Endothelial cell of umbilical vein (primary cell): ENCODE results near the gene TPO. TPM values are rescaled to one million over a fixed set of nuclear protein-coding genes. Genes with fewer than 3 reads are reported as not detected.

ENCODE experiments used
- BruUV-seq: library from RNA; stranded (reverse); fragments of 400-500 nt; replicated peaks from 2 replicates; lab custom pipeline; 2021; lab: Mats Ljungman, UMichigan
- CTCF ChIA-PET: fragments of 300-600, 350-600 bp; sonication (Branson Sonifier 250); formaldehyde crosslinking; loops from one replicate; lab custom pipeline; 2021; ENCODE audit warnings: antibody characterized with exemption, inconsistent platforms; lab: Charles Lee
- POLR2A ChIA-PET: fragments of 300-600, 350-600 bp; sonication (Branson Sonifier 250); formaldehyde crosslinking; loops from one replicate; lab custom pipeline; 2021; ENCODE audit warnings: antibody characterized with exemption, inconsistent platforms; lab: Charles Lee
- DNase-seq: peaks from one replicate; pipeline ENCODE4 v3.0.0-alpha.2; 2011; ENCODE audit warnings: low read depth, low spot score
- FAIRE-seq: peaks from 2 replicates; lab custom pipeline; 2011; peaks lifted over from hg19 to GRCh38; lab: Jason Lieb, UNC
- H2AFZ ChIP-seq: 2 replicates; pipeline ENCODE4 v1.6.0; 2012; ENCODE audit warnings: low read depth, low read length, control low read depth, inconsistent platforms
- H3K27ac ChIP-seq: 2 replicates; pipeline ENCODE4 v1.5.1; 2011; ENCODE audit warnings: low read depth, mild to moderate bottlenecking, control low read depth, low read length, moderate library complexity; ENCODE audit not compliant: insufficient read depth
- H3K27me3 ChIP-seq, 2 experiments: 2 replicates each; pipeline versions ENCODE4 v1.6.0 to v1.6.1; 2011; ENCODE audit warnings: low read length in 2 of 2, mixed read lengths in 1 of 2; ENCODE audit not compliant: control insufficient read depth in 2 of 2, insufficient read depth in 2 of 2
- H3K36me3 ChIP-seq, 2 experiments: 2 replicates in 1 of 2; 3 replicates in 1 of 2; pipeline ENCODE4 v1.5.1; 2011; ENCODE audit warnings: low read length in 2 of 2, mild to moderate bottlenecking in 1 of 2, moderate library complexity in 1 of 2; ENCODE audit not compliant: control insufficient read depth in 2 of 2, insufficient read depth in 2 of 2; ENCODE audit errors: extremely low read depth in 1 of 2
- H3K4me1 ChIP-seq: 3 replicates; pipeline ENCODE4 v1.5.1; 2011; ENCODE audit warnings: mild to moderate bottlenecking, low read length; ENCODE audit not compliant: control insufficient read depth, insufficient read depth; ENCODE audit errors: extremely low read depth
- H3K4me2 ChIP-seq: 2 replicates; pipeline ENCODE4 v1.6.1; 2011; ENCODE audit warnings: low read length, control low read depth, mixed read lengths; ENCODE audit not compliant: insufficient read depth
- H3K4me3 ChIP-seq, 3 experiments: fragments of 200-600 bp in 1 of 3; sonication (generic), shearing (Covaris generic) in 1 of 3; replicated peaks in 1 of 3; 2 replicates each; pipeline ENCODE4 v1.5.1; 2011 to 2016; ENCODE audit warnings: control low read depth in 3 of 3, low read length in 3 of 3, mild to moderate bottlenecking in 2 of 3, inconsistent platforms in 1 of 3, low read depth in 1 of 3, moderate library complexity in 1 of 3; ENCODE audit not compliant: insufficient read depth in 1 of 3
- H3K79me2 ChIP-seq: 2 replicates; pipeline ENCODE4 v1.6.0; 2012; ENCODE audit warnings: low read length, inconsistent platforms; ENCODE audit not compliant: control insufficient read depth, insufficient read depth
- H3K9ac ChIP-seq: replicated peaks from 2 replicates; pipeline ENCODE3; 2011; ENCODE audit warnings: low read length, control low read depth; ENCODE audit not compliant: insufficient read depth; ENCODE audit errors: extremely low read depth
- H3K9me1 ChIP-seq: replicated peaks from 3 replicates; pipeline ENCODE4 v1.6.0; 2011; ENCODE audit warnings: mild to moderate bottlenecking, low read length; ENCODE audit not compliant: control insufficient read depth, insufficient read depth; ENCODE audit errors: extremely low read depth
- H3K9me3 ChIP-seq: replicated peaks from 2 replicates; pipeline ENCODE4 v1.5.1; 2012; ENCODE audit warnings: low read length, inconsistent platforms; ENCODE audit not compliant: control insufficient read depth, insufficient read depth
- H4K20me1 ChIP-seq: replicated peaks from 2 replicates; pipeline ENCODE3; 2011; ENCODE audit warnings: mild to moderate bottlenecking, low read length; ENCODE audit not compliant: control insufficient read depth, insufficient read depth; ENCODE audit errors: extremely low read depth
- EZH2 ChIP-seq: IDR thresholded peaks from 2 replicates; pipeline ENCODE4 v1.6.1; 2012; ENCODE audit warnings: borderline replicate concordance, low read depth, mild to moderate bottlenecking, moderate library complexity, low read length, inconsistent platforms; ENCODE audit not compliant: severe bottlenecking
- FOS ChIP-seq: IDR thresholded peaks from 2 replicates; pipeline ENCODE4 v1.6.1; 2011; ENCODE audit warnings: mild to moderate bottlenecking, low read length, moderate library complexity, borderline replicate concordance; ENCODE audit not compliant: insufficient read depth
- JUN ChIP-seq: IDR thresholded peaks from 2 replicates; pipeline ENCODE4 v1.6.1; 2011; ENCODE audit warnings: borderline replicate concordance, low read depth; ENCODE audit not compliant: insufficient read length, insufficient read depth
- MYC ChIP-seq: IDR thresholded peaks from one replicate; pipeline ENCODE4 v1.6.1; 2011; ENCODE audit warnings: mild to moderate bottlenecking, low read depth, low read length
- dilution Hi-C: fragments of 300-500 bp; cut with MboI; formaldehyde crosslinking; loops from one replicate; pipeline ENCODE4 v1.15.0; 2019; ENCODE audit warnings: low sequenced_read_pairs; ENCODE audit not compliant: extremely low pct_ligation_motif_present
- intact Hi-C: fragments of 100-400 bp; cut with micrococcal nuclease; formaldehyde crosslinking; loops from one replicate; pipeline ENCODE4 v1.10.0; 2022
- polyA plus RNA-seq, 4 experiments: library from polyadenylated mRNA; depleted of rRNA in 3 of 4; stranded (reverse) in 3 of 4; unstranded in 1 of 4; fragments of >200 nt; gene quantifications; 2 replicates each; pipeline versions ENCODE4 v1.2.1 to v1.2.3, GENCODE V29; 2011 to 2012; ENCODE audit warnings: missing spikeins in 1 of 4
- total RNA-seq: library from RNA; stranded (reverse); gene quantifications from 2 replicates; pipeline ENCODE4 v1.2.3, GENCODE V29; 2021
- TF ChIP-seq, protein P1 (sequence below), 2 donors: IDR thresholded peaks; 1 replicate in 1 of 2; 2 replicates in 1 of 2; pipeline ENCODE4 v1.5.1; 2011; ENCODE audit warnings: low read length in 2 of 2, mild to moderate bottlenecking in 2 of 2, moderate library complexity in 2 of 2, control low read depth in 1 of 2, inconsistent platforms in 1 of 2, low read depth in 1 of 2; ENCODE audit not compliant: insufficient read depth in 1 of 2; ENCODE audit errors: extremely low read depth in 1 of 2

Gene TPO
- total and polyA plus RNA-seq, 2 donors (not counting 3 experiments of a cell fraction or from before 2014, with no cell fraction given) = not detected

- Histone ChIP-seq H3K4me2 (no peak overlapping the region), H3K4me1 (no peaks in the 10 kb centered on the region), H3K36me3 (no peaks in the 10 kb centered on the region), H3K27ac (no peak overlapping the region), H3K9me3 (no peaks in the 10 kb centered on the region), H3K9ac (no peak overlapping the region), H3K9me1 (no peaks in the 10 kb centered on the region), H3K79me2 (no peaks in the 10 kb centered on the region), H2AFZ (no peak overlapping the region), H4K20me1 (no peaks in the 10 kb centered on the region), H3K27me3 (no peaks in the 10 kb centered on the region), H3K4me3 (no peak overlapping the region)
- BruUV-seq = no TSS peak
- intact Hi-C loops = no loop called here
- TF ChIP-seq FOS (no peak), JUN (no peak), MYC (no peak), EZH2 (no peak)
- TF ChIP-seq, protein P1, sequence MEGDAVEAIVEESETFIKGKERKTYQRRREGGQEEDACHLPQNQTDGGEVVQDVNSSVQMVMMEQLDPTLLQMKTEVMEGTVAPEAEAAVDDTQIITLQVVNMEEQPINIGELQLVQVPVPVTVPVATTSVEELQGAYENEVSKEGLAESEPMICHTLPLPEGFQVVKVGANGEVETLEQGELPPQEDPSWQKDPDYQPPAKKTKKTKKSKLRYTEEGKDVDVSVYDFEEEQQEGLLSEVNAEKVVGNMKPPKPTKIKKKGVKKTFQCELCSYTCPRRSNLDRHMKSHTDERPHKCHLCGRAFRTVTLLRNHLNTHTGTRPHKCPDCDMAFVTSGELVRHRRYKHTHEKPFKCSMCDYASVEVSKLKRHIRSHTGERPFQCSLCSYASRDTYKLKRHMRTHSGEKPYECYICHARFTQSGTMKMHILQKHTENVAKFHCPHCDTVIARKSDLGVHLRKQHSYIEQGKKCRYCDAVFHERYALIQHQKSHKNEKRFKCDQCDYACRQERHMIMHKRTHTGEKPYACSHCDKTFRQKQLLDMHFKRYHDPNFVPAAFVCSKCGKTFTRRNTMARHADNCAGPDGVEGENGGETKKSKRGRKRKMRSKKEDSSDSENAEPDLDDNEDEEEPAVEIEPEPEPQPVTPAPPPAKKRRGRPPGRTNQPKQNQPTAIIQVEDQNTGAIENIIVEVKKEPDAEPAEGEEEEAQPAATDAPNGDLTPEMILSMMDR (IDR thresholded peaks at IDR 0.05; ENCODE audit: extremely low read depth in 1 of 2, insufficient read depth in 1 of 2, low read depth in 1 of 2, low read length in 2 of 2) = no peak
- dilution Hi-C loops = no loop called here
- ChIA-PET POLR2A (no interaction called here), CTCF (no interaction called here)
- FAIRE-seq (no peak), DNase-seq (no peak)
These were observed 68.4 kb downstream of the TPO start for GRCh38 chr2:1481406-1482252.
